ENCODE results near the gene TRABD2B. TPM values are rescaled to one million over a fixed set of nuclear protein-coding genes. Genes with fewer than 3 reads are reported as not detected.

TRABD2B gene
- total RNA-seq, 1 experiment from 2014 or later, result not detected

DNA sequence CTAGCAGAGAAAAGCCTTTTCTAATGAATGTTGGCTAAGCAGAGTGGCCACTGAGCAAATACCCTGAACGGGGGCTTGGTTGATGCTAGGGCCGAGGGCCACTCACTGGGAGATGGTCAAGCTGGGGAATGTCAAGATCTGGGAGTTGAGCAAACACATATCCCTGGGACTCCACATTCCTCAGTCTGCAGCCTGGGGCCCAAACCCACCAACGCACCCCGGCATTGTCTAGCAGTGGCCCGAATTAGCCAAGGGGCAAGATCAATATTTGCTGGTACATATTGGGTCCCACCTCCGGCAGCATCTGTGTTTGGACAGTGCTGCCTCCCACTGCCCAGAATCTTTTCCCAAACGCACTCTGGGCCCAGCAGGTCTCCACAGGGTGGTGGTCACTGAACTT, 144.1 kb downstream of the TRABD2B start:
- no peak for DNase-seq (ENCODE audit: low read depth)

DNA sequence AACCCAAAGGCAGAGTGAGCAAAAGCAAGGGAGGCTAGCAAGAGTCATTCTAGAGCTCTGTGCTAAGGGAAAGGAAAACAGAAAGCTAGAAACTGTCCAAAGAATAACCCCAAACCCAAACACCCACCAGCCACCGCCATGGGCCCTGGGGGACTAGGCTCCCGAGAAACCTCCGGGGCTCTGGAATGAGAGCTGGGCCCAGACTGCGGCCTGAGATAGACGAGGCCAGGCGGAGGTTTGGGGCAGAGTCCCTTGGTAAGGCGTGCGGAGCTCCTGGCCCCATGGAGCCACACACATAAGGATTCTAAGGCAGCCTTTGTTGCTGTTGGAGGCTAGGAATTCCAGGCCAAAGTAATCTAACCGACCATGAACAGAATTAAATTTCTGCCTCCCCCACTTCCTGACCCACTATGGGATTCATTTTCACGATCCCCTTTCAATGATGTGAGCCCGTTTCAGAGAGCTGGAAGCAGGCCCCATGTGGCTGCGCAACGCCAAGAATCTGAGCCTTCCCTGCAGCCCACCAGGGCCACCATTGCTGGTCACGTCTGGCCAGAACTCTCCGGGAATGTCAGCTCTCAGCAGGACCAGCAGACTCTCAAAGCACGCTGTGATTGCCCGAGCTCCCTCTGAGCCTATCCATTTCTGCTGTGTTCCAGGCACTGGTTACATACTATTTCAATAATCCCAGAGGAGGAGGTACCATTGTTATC, 145.0 kb downstream of the TRABD2B start:
- no peak for DNase-seq (ENCODE audit: low read depth)

DNA sequence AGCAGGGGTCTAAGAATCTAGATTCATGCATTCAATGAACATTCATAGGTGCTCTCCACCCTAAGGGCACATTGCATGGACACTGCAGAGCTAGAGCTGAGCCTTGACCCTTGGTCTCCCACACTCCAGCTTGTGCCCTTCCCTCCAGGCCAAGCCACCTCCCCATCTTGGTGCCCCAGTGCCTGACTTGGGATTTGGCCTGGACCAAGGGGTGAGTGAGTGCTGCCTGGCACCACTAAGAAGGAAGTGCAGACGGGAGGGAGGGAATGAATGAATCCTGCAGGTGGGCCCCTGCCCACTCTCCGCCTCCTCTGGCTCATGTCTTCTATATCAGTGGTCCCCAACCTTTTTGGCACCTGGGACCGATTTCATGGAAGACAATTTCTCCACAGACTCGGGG, 146.7 kb downstream of the TRABD2B start:
- DNase-seq (ENCODE audit: low read depth), result no peak

DNA sequence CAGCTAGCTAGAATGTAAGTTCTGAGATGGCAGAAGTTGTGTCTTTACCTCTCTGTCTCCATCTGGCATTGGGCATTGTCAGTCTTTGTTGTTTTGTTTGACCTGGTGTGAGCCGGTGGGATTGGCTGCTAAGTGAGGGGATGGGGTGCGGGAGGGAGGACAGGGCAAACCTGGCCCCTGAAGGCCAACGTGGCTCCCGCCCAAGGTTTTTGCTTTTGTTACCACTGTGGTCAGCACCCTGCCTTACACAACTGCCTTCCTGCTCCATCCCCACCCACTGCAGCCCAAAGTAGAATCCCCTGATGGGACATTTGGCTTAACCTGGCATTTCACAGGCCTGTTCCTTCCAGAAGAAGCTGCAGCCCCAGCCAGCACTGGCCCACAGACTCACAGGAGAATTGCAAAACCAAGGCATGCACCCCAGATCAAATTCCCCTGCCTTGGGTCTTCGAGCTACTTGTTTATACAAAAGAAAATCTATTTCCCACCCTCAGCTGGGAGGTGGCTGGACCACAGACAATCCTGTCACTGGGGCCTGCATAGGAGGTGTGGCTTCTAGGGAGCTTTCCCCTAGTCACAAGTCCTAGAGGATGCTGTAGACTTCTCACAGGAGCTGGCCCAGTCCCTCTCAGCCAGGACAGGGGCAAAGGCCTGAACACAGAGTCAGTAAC, 147.5 kb downstream of the TRABD2B start:
- no peak for DNase-seq (ENCODE audit: low read depth)

DNA sequence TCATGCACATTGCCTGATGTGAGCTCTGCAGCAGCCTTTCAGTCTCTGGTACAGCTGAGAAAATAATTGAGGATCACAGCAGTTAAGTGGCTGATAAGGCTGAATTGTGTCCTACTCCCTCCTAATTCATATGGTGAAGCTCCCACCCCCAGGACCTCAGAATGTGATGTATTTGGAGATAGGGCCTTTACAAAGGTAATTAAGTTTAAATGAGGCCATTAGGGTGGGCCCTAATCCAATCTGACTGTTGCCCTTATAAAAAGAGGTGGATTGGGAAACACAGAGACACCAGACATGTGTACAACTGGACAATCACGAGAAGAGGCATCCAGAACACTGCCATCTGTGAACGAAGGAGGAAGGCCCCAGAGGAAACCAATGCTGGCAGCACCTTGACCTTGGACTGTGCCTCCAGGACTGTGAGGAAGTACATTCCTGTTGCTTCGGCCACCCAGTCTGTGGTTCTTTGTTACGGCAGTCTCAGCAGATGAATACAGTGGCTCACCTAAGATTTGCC, 148.1 kb downstream of the TRABD2B start:
- no peak for DNase-seq (ENCODE audit: low read depth)

DNA sequence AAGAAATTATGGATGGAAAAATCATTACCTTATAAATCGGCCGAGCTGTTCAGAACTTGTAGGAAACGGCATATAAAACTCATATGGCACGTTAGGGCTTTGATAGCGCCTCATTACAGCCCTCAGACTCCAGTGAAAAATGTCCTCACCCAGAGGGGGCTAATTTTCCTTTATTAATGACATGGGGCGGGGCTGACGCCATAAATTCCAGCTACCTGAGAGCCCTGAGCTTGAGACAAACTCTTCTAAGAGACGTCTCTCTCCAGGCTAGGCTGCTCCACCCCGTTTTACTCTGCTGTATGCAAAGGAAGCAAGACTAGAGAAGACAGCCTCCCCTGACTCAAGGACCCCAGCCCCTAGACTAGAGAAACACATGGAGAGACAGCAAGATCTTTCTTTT, 149.4 kb downstream of the TRABD2B start:
- no peak for DNase-seq (ENCODE audit: low read depth)

DNA sequence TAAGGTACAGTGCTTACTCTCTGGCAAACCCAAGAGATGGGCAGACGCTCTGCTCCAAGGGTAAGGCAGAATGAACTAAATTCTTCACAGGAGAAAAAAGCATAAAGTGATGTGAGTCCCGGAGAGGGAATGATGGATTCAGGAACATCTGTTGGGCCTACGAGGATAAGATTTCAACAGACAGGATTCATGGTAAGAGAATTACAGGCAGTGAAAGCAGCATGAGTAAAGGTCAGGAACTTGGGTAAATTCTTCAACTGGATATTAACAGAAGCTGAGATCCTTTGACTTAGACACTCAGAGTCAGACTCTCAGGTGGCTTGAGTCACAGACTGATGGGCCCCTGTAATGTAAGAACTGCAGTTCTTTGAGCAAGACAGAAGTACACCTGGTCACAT, 152.6 kb downstream of the TRABD2B start:
- no peak for DNase-seq (ENCODE audit: low read depth)

DNA sequence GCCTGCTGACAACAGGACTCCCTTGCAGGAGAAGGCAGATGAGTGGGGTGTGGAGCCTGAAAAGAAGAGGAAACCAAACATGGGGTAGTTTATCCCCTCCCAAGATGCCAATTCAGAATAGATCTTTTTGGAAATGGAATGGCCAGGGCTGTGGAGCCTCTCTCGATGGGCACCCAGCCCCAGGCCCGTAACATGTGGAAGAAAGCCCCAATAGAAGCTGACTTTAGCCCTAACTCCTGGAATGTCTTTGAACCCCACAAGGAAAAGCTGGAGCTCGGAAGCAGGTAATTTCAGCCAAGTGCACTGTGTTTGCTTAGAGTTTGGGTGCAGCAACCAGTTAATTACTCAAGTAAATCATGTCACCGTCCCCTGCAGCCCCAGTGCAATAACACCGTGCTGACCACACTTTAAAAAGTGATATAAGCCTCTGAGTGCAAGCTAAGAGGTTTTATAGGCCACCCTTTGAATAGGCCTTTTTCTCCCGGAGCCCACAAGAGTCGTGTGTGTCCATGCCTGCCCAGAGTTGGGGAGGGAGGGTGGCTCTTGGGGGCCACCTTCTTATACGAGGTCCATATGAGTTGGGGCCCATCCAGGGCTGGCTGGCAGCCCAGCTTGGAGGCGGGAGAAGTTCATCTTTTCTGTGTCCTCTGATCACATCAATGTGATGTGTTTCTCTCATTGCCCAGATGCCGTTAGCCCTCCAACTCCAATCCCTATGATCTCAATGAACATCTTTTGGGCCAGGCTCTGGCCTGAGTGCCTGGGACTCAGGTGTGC, 153.2 kb downstream of the TRABD2B start:
- no peak for DNase-seq (ENCODE audit: low read depth)

DNA sequence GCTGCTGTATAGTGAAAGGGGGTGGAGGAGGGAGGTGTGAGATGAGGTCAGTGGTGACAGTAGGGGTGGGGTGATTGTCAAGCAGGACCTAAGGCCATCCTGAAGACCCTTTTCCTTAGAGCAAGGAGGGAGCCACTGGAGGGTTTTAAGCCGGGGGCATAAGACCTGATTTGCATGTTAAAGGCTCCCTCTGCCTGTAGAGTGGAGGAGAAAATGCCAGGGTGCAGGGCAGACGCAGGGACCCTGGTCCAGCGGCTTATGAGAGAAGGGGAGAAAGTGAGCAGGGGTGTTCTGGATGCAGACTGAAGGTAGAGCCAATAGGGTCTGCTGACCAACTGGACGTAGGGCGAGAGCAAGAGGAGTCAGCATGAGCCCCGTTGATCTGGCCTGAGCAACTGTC, 154.1 kb downstream of the TRABD2B start:
- no peak for DNase-seq (ENCODE audit: low read depth)

DNA sequence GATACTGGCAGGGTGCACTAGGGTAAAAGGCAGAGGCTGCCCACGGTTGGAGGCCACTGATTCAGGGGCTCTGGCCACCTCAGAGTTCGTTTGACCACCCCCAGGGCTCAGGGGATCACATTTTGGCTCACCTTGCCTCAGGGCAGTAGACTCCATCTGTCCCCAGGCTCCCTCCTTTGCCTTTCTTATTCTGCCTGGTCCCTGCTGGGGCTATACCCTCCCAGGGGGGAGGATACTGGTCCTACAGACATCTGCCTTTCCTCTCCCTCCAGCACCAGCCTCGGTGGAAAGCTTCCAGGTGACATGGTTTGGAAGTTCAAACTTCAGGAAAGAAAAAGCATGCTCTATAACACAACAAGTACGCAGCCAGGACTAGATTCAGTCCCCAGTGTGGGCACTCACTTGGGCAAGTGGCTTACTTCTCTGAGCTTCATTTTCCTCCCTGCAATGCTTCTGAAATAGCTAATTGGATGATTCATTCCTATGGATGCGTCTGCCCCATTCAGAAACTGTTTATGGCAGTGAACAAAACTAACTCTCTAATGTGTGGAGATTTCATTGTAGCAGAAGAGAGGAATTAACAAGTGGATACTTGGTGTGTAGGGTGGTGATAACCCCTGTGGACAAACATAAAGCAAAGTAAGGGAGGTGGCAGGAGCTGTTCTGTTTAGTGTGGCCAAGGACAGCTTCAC, 154.8 kb downstream of the TRABD2B start:
- DNase-seq (ENCODE audit: low read depth), result no peak

DNA sequence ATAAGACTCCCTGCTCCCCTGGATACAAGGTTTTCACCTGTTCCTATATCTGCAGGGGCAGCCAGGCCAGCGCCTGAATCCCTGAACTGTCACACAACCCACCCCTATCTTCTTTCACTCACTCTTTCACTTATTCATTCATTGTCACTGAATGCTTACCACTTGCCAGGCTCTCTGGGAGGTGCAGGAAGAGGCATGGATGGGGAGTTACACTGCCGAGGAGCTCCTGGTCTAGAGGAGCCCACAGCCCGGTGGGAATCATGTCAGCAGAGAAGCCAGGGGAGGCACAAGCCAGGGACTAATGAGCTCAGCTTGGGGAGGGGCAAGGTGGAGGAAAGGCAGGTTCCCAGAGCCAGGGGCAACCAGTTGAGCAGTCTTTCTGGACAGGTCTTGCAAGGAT, 155.8 kb downstream of the TRABD2B start:
- DNase-seq (ENCODE audit: low read depth), result no peak

DNA sequence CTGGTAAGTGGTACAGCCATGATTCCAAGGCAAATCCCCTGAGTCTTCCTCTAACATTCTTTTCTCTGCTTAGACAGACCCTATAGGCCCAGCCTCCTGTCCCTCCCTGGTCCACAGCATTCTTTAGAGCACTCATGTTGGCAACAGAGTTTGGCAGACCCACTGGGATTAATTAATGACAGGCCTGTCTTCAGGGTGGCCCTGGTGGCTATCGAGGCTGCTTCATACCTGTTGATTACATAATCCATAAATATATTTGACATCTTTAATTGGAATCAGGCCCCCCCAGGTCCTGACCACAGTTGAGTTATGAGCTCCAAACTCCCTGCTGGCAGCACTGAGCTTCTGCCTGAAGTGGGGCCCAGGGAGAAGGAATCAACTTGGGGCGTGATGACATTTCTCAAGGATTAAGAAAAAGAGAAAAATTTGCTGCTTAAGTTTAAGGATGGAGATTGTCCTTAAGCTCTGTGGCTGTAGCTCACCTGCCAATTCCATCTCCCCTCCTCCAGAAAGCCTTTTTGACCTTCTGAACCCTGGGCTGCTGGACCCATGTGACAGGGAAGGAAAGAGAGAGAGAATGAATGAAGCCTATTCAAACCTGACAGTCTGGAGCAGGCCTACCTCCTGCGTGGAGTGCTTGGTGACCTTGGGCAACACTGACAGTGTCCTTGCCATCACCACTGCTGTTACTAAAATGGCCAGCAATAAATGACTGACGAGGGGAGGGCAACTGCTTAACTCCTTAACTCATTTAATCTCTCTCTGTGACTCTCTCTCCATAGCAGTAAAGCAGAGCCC, 156.6 kb downstream of the TRABD2B start:
- DNase-seq (ENCODE audit: low read depth), result no peak

DNA sequence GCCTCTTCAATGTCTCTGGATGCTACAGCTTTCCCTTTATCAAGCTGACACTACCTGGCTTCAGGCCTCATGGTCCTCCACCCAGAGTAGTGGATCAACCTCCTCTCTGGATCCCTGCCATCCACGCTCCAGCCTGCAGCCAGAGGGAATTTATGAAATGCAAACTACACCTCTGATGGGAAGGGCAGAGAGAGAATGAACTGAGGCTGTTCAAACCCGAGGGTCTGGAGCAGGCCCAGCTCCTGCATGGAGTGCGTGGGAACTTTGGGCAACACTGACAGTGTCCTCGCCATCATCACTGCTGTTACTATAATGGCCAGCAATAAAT, 157.8 kb downstream of the TRABD2B start:
- no peak for DNase-seq (ENCODE audit: low read depth)

DNA sequence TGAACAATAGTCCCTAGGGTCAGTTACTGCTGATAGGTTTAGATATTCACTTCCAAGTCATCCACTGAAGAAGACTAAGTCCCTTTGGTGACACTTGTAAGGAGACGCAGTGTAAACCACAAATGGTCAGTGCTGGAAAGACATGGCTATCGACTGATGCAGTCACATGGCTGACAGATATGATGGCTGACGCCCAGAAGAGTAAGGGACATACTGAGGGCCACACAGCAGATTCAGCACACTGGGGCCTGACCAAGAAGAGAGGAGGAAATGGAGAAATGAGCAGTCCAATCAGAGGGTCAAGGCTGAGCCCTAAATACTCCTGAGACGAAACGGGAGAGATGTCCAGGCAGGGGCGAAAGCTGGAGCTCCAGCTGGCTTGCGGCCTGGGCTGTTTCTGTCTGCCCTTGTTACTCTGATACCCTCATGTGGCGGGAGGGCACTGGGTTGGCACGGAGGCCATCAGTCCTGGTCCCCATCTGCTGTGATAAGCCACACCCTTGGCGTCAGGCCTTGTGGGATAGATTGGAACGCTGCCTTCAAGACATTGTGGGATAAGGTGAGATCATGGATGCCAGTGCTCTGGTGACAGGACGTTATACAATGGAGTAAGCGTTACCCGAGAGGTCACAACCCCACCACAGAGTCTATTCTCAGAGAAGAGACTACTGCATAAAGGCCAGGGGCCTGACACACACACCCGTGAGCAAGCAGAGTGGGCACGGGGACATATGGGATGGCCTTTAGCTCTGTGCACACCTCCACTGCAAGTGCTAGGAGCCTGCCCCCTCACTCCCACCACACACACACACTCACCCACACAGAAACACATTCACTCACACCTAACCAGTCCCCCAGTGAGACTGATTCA, 158.4 kb downstream of the TRABD2B start:
- no peak for DNase-seq (ENCODE audit: low read depth)

DNA sequence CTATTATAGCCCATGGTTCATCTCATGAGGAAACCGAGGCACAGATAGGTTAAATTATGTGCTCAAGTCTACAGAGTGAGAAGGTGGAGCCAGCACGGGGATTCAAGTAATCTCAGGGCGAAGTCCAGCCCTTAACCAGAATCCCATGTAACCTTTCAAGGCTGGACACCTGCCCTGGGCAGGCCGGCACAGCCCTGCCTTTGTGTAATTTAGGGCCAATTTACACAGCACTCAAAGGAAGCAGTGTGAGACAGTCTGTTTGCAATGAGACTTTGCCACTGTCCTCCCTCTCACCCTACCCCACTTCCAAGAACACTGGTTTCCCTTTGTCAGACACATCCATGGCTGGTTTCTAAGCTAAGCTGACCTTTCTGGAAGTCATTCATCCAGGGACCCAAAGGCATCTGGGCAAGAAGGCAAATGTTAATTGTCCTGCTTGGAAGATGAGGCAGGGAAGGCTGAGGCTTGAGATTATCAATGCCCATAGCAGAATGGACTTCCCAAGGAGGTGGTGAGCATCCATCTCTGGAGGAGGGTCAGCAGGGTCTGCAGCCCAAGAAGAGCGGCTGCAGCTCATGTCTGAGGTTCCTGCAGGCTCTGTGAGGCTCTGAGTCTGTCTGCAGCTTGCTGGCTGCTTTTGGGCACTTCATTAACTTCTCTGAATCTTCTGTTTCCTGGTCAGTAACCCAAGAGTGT, 159.2 kb downstream of the TRABD2B start:
- no peak for DNase-seq (ENCODE audit: low read depth)

DNA sequence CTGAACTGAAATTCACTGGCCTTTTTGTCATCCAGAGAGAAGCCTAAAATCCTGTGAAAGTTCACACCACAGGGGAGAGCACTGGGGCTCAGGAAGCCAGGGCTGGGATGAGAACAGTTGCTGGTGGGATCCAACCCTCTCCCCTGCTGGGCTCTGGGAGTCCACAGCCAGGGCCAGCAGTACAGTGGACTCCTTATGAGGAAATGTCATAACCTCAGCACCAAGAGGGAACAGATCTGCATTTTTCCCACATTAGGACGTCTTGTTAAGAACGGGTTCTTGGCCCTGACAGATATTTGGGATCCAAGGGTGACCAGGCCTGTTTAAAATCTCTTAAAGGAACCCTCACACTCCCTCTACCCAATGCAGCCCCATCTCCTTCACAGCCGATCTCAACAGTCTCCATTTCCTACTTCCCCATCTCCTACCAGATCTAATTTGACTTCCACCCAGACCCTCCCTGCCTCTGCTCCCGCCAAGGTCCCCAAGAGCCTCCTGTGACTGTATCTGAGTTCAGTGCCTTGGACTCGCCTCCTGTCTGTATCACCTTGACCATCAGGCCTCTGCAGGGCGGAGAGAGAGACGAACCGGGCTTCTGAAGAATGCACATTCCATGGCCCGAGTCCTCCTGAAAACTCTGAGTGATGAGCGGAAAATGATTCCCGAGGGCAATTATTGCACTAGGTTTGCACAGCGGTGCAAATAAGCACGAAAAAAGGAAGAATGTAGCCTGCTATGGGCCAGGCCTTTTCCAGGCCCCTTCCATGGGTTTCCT, 159.9 kb downstream of the TRABD2B start:
- no peak for DNase-seq (ENCODE audit: low read depth)

DNA sequence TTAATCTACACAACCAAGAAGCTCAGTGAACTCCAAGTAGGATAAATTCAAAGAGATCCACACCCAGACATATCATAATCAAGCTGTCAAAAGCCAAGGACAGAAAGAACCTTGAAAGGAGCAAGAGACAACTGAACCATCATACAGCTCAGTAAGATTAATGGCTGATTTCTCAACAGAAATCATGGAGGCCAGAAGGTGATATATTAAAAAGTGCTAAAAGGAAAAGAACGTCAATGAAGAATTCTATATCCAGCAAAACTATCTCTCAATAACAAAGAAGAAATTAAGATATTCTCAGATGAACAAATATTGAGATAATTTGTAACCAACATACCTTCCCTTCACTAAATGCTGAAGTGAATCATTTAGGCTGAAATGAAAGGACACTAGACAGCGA, 161.8 kb downstream of the TRABD2B start:
- DNase-seq (ENCODE audit: low read depth), result no peak

DNA sequence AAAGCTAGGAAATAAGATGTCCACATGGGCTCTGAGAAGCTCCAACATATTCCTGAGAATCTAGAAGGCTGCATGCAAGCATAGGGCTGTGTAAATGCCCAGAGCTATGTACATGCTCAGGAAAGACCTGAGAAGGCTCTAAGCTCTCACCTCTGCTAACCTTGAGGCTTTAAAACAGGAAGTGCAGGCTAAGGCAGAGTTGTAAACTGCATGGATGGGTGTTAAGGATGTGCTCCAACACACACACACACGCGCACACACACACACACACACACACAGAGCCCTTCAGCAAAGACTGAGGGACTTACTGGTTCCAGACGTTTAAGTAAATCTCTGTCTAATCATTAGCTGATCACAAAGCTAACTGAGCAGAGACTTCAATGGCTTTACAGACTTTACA, 162.9 kb downstream of the TRABD2B start:
- no peak for DNase-seq (ENCODE audit: low read depth)
